Sigmoid colon (tissue), 4 donors: ENCODE measurements around the gene MGAT3.

ENCODE experiments used
- CTCF ChIP-seq, 4 experiments: fragments of 450-650 bp in 3 of 4; fragments of 200-600 bp in 1 of 4; IDR thresholded peaks; one replicate each; pipeline ENCODE4 v1.5.1; 2016 to 2019; ENCODE audit warnings: antibody characterized with exemption in 4 of 4, mild to moderate bottlenecking in 3 of 4, moderate library complexity in 2 of 4
- EP300 ChIP-seq, 4 donors: sonication (generic); formaldehyde crosslinking; IDR thresholded peaks; one replicate each; pipeline ENCODE4 v1.6.1; 2017; ENCODE audit warnings: antibody characterized with exemption in 4 of 4

GRCh38 chr22:39511226-39511625, 54.4 kb downstream of the MGAT3 start:
- TF ChIP-seq CTCF (IDR thresholded peaks at IDR 0.05) (no peak), EP300 (IDR thresholded peaks at IDR 0.05) (no peak)
